HG03095 (cell line): ENCODE data around the gene PPP1R9A.

ENCODE experiments used
- ATAC-seq: cut with Tn5 transposase; IDR thresholded peaks from one replicate; pipeline ENCODE4 v1.9.1; 2021; ENCODE audit warnings: moderate library complexity; ENCODE audit not compliant: unreplicated experiment

PPP1R9A gene

DNA sequence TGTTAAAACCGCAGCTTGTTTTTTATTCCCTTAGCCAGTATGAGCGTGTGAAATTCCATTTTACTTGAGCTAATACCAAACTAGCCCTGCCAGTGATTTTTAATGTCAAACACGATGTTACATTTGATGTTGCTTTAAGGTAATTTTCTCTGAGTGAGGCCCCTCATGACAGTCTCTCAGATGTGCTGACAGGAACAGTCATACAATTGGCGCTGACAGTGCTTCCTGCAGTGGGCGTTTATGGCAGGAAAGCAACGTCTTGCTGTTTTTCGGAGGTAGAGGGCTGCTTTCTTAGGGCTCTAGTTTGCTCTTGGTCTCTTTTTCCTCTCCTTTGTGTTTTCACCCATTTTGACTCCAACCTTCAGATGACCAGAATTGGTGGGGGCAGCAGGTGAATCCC lies 397.6 kb downstream of the PPP1R9A start:
- ATAC-seq: no peak

DNA sequence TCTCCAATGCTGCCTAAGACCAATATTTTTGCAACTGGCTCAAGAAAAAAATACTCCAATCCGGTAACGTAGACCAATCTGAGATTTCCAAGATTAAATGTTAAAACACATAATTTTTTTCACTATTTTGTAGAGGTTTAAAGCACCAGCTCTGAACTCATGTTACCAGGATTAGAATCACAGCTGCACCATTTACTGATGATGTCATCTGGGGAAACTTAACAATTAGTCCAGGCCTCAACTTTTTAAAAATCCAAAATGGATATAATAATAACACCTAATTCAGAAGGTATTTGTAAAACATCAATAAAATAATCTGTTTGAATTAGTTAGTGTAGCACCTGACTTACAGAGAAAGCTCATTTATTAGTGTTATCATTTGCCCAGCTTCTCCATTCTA lies 402.6 kb downstream of the PPP1R9A start:
- no peak for ATAC-seq

DNA sequence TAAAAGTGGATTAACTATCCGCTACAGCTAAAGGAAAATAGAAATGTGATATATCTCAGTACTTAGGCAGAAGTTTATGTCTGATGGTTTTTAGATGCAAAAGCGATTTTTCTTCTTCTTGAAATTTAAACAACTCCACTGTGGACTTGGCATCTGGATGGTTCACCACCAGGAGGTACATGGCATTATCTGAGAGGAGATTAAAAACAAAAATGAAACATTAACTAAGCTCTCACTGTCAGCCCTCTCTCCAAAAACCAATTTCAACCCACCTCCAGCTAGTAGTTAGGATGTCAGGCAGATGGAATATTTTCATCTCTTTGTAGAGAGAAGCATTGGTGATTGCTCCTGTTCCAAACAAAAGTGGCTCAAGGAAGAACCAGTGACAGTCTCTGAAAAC lies 404.0 kb downstream of the PPP1R9A start:
- ATAC-seq: no peak

DNA sequence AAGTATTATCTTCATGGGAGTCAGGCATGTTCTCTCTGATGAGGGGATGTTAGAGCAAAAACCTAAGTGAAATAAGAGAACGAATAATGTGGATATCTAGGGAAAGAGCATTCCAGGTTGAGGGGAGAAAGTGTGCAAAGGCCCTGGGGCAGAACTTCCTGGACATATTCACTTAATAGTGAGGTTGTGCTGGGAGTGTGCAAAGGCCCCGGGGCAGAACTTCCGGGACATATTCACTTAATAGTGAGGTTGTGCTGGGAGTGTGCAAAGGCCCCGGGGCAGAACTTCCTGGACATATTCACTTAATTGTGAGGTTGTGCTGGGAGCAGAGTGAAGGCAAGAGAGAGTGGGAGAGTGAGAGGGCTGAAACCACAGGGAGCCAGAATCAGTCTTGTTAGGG lies 405.2 kb downstream of the PPP1R9A start:
- ATAC-seq: no peak

DNA sequence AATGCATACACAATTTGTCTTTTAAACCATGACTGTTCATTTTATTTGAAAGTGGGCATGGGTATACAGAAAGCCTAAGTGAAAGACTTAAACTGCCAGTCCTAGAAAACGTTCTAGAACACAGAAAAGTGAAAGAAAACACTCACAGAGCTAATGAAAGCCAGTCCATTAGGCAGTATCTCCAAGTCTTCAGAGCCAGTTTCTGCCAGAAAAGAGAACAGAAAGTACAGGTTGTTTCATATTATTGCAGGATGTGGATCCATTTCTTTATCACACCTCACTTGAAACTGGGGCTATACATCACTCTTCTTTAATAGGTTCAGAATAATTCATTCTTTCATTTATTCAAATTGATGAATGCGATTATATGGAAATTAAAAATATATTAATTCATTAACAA lies 409.2 kb downstream of the PPP1R9A start:
- ATAC-seq: peak; percentile 65

DNA sequence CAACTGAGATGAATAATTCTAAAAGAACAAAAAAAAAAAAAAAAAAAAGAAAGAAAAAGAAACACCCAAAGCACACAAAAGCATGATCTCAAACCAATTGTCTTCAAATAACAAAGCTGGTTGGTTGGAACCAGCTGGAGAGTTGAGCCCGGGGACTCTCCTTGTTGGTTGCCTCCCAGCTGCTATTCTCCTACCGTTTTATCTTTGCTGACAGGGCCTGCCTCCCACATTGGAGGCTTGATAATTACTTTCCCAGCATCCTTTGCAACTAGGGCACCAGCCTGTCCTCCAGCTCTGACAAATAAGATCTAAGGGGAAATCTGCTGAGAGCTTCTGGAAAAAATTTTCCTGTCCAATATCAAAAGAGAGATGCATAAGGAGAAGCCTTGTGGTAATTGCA lies 410.2 kb downstream of the PPP1R9A start:
- no peak for ATAC-seq

DNA sequence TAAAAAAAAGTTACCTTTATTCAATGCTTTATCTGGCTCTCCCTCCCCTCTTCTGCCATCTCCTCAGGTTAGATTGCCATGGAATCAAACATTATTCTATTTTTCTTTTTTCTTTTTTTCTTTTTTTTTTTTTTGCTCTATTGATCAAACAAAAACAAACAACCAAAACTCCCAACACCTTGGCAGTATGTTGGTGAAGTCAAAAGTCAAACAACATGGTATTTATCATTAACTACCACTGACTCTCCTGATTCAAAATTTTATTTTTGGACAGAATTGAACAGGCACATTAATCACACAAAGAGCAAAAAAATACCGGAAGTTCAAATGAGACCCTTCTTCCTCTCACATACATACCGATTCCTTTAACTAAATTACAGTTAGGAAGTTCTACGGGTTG lies 410.6 kb downstream of the PPP1R9A start:
- ATAC-seq: no peak

DNA sequence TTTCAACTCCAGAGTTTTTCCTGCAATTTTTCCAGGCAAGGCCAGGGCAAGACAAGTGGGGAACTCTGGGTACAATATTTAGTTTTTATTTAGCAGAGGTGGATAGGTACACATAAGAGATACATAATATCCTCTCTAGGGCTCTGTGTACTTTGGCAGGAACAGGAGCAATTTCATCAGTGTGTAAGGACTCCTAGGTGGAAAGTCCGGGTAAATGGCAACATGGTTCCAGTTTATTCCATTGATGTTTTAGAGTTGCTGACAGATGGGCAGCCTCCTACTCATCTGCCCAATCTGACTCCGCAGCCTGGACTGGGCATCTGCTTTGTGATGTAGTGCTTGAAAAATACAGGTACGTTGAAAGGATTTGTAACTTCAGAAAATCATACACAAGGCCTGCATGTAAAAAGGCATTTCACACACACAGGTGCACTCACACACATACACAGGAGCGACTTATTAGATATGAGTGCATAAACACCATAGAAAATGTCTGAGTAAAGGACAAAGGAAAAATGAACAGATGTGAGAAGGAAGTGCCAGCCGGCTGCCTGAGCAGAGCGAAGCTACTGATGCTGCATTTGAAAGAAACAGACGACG lies 411.2 kb downstream of the PPP1R9A start:
- ATAC-seq: no peak

DNA sequence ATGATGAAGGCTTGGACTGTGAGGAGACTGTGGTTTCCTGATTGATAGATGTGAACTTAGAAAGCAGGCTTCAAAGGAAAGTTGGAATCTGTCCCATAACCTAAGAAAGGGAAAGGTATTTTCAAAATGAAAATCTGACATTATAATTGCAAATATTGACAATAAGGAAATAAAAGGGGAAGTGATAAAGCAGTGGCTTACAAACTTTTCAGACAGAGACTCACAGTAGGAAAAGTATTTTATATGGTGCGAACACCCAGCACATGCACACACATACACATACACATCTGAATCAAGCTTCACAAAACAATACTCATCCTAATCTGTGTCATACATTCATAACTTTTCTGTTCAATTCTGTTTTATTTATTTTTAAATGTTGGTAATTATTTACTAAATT lies 412.2 kb downstream of the PPP1R9A start:
- no peak for ATAC-seq

DNA sequence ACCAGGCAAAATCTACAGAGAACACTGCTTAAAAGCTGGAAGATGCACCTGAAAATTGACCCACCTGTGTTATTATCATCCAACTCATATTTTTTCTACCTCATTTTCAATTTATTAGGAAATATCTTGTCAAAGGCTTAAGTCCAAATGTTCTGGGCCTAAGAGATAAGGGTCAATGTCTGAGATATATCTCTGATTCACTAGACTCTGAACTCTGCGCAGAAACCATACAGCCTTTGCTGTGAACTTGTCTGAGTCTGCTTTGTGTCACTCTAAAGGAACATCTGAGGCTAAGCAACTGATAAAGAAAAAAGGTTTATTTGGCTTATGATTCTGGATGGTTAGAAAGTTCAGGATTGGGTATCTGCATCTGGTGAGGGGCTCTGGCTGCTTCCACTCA lies 413.3 kb downstream of the PPP1R9A start:
- ATAC-seq: no peak

DNA sequence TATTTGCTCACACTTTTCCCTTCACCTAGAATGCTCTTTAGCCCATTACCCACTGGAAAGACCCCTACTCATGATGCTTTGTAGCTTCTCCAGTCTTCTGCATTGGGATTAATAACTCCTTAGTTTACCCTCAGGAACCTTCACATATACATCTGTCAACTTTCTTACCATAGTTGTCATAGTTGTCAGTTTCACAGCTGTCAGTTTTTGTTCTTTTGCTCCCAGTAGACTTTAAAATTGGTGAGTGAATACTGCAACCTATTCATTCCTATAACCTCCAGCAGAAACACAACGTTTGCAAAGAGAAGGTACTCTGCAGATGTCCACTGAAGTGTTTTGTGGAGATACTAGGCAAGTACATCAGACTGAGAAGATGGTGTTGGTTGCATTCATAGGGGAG lies 414.3 kb downstream of the PPP1R9A start:
- ATAC-seq: no peak

DNA sequence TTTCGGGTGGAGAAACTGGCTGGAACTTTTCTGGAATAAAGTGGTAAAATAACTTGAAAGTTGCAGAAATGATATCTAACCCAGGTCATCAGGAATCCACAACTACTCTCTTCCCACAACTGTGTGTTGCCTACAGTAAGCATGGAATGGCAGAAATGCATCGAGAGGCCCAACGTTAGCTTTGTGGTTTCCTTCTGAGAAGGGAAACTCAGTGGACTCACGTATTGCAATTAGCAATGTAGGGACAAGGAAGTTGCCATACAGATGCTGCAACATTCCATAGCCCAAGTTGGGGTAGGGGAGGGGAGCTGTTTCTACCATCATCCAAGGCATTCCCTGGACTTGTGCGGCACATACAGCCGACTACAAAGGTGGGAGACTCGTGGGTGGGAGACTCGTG lies 415.0 kb downstream of the PPP1R9A start:
- no peak for ATAC-seq

DNA sequence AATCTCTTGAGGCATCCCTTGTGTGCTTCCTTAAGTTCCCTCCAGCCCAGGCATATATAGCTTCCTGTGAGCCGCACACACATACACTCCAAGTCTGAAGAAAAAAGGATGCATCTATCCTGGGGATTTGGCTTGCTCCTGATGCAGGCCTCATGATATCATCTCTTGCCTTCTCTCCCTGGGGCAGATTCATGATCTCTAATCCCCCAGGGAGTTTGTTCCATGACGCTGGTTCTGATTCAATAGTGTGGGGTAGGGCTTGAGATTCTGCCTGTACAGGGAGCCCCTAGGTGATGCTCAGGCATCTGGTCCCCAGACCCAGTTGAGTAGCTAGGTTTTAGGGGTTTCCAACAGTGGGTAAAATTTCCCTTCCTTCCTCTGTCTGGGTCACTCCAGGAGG lies 415.5 kb downstream of the PPP1R9A start:
- no peak for ATAC-seq

DNA sequence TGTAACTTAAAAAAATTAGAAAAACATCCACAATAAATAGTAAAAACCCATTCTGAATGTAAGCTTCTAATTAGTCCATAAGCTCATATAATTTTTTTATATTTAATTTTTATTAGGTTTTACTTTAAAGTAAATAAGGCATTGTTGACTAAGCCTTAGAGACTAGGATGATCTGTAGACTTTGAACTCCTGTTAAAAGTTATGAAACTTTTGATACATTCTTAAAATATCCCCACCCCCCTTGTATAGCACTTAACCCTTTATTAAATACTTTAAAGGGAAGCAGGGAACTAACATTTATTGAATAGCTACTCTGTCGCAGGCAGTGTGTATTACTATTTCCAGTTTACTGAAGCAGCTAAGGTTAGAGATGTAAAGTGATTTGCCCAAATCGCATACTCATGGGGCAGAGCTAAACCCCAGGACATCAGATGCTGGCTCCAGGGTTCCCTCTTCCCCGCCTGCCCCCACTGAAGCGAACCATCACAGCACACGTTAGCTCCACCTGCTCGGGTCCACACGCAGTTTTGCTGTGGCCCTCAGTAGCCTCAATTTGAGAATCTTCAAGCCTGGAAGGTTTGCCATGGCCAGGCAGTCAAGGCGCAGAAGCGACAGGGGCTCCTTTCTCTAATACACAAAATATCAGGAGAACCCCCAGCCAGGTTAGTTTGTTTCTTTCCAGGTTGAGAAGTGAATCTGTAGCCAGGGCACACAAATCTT lies 416.2 kb downstream of the PPP1R9A start:
- no peak for ATAC-seq

DNA sequence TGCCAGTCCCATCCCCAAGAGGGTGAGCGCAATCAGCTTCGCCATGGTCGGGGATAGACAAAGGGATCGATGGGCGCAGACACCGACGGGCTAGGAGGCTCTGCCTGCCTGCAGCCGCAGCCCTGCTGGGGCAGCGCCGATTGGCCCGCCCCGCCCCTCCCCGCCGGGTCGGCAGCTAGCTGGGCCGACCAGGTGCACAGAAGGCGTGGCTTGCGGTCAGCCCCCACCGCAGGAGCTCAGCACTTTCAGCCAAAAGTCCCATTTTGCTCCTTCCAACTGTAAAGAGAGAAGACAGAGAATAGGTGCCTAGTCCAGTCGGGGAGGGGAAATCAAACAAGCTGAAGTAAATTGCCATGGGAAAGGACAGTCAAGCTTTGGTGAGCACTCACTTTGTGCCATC lies 417.0 kb downstream of the PPP1R9A start, which contains the start of gene PON1:
PON1 (minus strand) TSS at position 102 of the 400 bp plus-strand sequence; CDS start at position 45, 57 bp downstream.
- ATAC-seq: peak; percentile 60

DNA sequence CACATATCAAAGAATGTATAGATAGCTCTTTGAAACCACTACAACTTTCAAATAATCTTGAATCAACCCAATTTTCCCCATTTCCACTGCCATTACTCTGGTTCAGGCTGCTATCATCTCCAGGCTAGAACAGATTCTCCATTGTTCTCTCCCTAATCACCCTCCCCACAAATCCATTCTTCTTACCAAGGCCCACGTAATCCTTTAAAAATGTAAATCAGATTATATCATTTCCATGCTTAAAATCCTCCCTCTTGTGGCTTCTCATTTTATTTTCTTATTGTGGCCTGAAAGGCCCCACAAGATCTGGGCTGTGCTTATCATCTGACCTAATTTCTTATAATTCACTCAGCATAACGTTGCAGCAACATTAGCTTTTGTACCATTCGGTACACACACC lies 420.0 kb downstream of the PPP1R9A start:
- no peak for ATAC-seq

DNA sequence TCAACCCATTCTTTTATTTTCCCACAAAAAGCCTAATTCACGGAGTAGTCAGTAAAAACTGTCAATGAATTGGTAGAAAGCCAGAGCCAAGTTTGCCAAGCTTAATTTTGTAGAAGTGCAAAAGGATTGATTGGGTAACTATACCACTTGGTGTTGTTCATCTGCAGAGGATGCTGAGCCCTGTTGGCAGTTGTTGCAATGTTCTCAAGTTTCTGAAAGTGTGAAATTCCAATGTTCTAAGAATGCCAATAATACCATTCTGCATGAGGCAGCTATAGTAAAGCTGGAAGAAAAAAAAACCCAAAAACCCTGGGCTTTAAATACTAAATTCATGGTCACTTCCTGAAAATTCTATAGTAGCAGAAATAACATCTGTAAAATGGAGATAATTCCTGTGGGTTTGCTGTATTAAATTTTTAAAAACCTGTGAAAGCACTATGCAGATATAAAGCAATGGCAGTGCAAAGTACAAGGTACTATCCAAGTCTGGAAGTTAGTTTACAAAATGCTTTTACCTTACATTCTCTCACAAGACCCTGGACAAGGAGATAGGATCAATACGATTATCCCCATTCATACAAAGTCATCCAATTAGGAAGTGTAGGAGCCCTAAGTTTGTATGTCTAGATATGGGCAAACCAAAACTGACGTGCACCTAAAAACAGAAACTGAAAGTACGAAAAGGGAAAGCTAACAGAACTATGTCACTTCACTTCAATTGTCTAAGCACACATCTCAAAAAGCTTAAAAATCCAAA lies 423.0 kb downstream of the PPP1R9A start:
- ATAC-seq: peak; percentile 99

DNA sequence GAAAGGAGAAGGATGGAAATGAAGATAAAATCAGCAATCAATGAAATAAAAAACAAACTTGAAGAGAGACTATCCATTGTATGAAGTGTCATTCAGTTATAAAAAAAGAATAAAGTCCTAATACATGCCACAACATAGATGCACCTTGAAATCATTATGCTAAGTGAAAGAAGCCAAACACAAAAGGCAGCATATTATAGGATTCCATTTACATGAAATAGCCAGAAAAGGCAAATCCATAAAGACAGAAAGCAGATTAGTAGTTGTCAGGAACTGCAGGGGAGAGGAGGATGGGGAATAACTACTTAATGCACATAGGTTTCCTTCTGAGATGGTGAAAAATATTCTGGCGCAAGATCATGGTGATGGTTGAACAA lies 423.6 kb downstream of the PPP1R9A start:
- ATAC-seq: peak; percentile 25

DNA sequence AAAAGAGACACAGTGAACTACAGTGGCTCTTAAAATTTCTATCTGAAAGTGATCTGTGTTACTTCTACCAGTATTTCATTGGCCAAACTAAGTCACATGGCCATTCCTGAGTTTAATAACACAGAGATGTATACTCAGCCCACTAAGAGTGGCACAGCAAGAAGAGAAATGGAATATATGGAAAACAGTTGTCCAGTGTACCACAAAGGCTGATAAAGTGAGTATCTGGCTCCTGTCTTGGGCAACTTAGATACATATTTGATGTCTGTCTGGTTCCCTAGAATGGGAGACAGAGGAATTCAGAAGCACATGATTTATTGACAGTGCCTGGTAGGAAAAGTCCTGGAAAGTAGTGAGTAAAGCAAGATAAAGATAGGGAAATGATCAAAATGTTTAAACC lies 427.1 kb downstream of the PPP1R9A start:
- ATAC-seq: no peak

DNA sequence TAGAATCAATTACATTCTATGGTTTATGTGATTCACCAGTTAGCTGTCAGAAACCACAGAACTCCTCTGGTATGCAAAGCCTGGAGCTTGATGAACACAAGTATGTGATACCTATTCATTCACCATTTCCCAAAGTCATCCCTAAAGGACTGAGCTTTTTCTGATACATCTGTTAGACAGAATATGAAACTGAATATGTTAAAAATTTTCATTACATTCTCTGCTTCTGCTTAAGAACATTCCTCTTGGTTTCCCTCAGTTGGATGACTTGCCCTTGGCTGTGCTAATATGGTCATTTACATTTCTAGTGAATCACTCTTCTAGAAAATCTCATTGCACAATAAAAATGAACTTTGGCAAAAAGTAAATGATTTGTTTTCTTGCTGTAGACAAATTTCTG lies 427.7 kb downstream of the PPP1R9A start:
- no peak for ATAC-seq

DNA sequence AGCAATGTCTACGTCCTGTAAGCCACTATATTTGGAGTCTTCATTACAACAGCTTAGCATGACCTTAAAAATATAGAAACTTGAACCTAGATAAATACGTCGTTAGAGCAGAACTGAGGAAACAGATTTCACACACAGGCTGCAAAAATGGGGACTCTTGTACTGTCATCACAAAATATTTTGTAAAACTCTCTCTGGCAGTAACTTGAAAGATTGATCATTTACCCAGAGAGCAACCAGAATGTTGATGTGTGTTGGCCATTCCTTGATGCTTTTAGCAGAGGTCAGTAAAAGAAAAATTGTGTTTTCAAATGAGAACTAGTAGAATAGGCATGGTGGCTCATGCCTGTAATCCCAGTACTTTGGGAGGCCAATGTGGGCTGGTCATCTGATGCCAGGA lies 431.4 kb downstream of the PPP1R9A start:
- no peak for ATAC-seq

DNA sequence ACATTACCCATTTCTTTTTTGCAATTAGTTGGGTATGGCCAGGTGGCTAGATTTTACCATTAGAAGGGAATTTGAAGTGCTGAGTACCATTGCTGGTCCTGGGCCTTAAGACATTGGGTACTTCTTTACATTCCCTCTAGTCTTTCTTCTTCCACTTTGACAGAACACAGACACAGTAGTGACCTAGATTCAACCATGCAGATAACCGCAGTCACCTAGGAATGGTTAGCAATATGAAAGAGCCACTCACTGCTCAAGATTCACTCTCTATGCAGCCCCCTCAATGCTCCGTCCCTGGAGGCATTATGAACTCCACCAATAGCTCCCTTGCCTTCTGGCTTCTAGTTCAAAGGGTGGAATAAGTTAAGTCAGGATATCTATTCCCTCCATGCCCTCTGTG lies 433.1 kb downstream of the PPP1R9A start:
- no peak for ATAC-seq
